ENCODE results near the gene MYPOP. TPM values are rescaled to one million over a fixed set of nuclear protein-coding genes. Genes with fewer than 3 reads are reported as not detected.
A peak's percentile ranks its signal among the peaks of the same experiment; 100 is the strongest.

The MYPOP gene
- total RNA-seq, 1 donor from 2014 or later: 13.0 TPM

DNA sequence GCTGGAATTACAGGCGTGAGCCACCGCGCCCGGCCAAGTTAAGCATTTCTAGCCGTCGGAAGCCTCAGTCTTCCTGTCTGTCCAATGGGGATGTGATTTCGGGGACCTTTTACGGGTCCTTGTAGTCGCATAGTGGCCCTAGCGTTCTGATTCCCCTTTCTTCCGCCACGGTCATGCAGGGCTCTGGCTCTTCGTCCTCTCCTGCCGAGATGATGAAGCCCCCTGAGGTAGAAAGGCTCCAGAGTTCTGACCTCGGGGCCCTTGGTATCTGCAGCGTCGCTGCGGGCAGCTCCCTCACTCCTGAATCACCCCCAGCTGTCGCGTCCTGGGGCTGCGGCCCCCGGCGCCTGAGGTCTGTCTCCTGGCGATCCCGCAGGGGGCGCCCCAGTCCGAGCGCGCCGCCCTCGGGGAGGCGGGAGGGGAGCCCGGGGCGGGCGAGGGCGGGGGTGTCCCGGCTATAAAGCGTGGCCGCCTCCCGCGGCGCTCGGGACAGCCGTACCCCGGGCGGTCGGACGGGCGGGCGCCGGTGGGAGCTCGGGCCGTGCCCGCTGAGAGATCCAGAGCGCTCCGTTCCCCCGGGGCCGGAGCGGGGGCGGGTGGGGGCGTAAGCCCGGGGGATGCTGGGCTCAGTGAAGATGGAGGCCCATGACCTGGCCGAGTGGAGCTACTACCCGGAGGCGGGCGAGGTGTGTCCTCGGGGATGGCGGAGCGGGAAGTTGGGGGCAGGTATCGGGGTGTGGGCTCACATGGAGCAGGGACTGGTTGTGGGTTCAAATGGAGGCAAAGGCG lies 38.4 kb downstream of the MYPOP start, which contains the start of gene FOXA3:
Gene FOXA3, plus strand, starts transcription at position 487 of the 789 bp plus-strand sequence. Its CDS starts 131 bp downstream, at position 618.
- DNase-seq (ENCODE audit: low spot score): peak; percentile 40

DNA sequence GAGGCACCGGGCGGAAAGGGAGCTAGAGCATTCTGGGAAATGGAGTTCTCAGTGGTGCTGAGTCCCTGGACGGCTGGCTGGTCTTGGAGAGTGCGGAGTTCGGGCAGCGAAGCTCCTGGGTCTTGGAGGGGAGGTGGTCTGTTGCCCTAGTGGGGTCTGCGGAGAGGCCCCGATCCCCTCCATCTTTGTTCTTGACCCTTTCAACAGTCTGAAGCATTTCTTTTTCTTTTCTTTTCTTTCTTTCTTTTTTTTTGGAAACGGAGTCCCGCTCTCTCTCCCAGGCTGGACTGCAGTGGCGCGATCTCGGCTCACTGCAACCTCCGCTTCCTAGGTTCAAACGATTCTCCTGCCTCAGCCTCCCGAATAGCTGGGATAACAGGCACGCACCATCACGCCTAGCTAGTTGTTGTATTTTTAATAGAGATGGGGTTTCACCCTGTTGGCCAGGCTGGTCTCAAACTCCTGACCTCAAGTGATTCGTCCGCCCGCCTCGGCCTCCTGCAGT lies 39.0 kb downstream of the MYPOP start:
- no peak for DNase-seq (ENCODE audit: low spot score)

DNA sequence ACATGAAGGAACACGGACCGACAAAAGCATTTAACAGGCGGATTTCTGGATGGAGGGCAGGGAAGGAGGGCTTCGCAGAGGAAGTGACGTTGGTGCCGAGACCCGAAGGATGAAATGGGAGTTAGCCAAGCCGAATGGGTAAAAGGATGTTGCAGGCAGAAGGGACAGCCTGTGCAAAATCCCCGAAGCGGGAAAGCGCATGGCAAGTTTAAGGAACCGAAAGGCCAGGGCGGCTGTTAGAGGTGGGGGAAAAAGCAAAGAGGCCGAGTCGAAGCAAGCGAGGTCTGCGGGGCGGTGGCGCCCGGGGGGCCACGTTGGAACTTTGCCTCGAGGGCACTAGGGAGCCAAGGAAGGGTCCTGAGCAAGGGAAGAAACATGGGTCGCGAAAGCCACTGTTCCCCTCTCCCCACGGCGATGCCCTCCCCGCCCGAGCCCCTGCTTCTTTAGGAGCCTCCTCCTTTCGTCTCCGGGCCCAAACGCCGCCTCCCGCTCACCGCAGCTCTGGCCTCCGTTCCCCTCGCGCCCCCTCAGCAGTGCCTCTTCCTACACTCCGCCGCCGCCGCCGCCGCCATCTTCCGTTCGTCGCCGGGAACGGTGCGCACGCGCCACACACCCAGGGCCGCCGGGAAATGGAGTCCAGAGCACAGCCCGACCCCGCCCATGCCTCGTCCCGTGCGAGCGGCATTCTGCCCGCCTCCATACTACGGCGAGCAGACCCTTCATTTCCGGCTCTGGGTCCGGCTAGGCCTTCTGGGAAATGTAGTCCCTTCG lies 39.7 kb downstream of the MYPOP start, which contains the start of gene SYMPK:
Gene SYMPK, minus strand, starts transcription at position 584 of the 771 bp plus-strand sequence. CDS start 8,652 bp downstream, outside the sequence.
- DNase-seq (ENCODE audit: low spot score): peak; percentile 99

DNA sequence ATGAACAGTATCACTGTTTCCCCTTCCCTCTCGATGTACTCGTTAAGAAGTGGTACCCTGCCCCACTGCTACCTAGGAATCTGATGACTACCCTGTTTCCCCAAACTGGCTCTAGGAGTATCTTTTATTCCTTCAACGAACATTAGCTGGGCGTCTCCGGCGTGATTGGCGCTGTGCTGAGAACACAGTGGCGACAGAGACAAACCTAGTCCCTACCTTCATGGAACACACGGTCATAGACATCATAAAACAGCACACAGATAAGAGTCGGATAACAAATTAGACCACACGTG lies 40.2 kb downstream of the MYPOP start:
- no peak for DNase-seq (ENCODE audit: low spot score)

DNA sequence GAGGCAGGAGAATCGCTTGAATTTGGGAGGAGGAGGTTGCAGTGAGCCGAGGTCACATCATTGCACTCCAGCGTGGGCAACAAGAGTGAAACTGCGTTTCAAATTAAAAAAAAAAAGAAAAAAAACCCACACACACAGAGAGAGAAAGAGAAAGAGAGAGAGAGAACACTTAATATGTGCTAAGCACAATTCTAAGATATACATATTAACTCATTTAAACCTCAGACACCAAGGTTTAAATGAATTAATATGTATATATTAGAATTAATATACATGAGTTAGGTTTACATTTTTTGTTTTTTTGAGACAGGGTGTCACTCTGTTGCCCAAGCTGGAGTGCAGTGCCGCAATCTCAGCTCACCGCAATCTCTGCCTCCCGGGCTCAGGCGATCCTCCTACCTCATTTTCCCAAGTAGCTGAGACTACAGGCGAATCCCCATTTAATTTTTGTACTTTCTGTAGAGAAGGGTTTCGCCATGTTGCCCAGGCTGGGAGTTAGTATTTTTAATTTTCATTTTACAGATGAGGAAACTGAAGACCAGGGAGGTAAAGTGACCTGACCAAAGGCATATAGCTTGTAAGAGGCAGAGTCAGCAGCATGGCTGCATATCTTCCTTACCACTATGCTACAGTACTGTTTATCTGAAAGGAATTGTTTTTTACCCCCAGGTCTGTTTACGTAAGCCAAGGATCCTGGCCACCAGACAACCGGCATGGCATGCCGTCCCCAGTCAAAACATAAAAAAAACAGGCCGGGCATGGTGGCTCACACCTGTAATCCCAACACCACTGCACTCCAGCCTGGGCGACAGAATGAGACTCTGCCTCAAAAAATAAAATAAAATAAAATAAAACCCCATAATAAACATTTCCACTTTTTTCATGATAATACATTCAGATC lies 41.8 kb downstream of the MYPOP start:
- no peak for DNase-seq (ENCODE audit: low spot score)

DNA sequence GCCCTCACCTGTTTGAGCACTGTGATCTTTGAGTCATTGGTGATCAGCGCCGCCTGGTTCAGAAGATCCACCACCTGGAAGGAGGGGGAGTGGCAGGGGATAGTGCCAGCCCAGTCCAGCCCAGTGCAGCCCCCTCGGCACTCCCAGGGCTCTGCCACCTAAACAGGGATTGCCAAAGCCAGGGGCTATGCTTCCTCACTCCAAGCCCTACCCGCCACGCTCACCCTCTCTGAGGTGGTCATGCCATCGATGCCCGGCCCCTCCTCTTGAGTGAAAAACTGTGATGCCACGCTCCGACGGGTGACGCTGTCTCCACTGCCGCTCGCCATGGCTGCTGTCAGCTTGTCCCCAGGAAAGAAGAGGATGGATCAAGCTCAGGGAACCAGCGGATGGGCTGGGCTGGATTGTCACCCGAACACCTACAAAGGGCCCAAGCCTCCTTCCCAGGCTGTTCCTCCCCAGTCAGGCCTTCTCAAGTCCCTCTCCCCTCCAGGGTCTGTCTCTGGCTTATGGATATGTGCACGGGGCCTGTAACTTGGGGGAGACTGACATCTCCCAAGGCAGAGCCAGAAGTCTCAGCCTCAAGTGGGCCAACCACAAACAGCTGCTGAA lies 48.1 kb downstream of the MYPOP start:
- DNase-seq (ENCODE audit: low spot score): no peak

DNA sequence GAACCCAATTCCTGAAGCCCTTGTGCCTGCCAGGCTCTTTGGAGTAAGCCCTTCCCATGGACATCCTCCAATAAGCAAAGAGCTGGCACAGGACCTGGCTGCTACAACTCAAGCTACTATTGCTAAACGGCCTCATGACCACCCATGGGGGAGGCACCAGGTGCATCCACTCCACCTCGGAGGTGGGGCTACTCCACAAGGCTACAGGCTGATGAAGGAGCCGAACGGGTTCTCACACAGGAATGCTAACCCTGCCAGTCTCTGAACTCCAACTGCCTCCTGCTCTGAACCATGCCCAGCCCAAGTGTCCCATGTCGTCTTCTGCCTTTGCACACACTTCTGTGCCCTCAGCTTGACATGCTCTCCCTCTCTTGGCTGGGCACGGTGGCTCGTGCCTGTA lies 49.4 kb downstream of the MYPOP start:
- no peak for DNase-seq (ENCODE audit: low spot score)

DNA sequence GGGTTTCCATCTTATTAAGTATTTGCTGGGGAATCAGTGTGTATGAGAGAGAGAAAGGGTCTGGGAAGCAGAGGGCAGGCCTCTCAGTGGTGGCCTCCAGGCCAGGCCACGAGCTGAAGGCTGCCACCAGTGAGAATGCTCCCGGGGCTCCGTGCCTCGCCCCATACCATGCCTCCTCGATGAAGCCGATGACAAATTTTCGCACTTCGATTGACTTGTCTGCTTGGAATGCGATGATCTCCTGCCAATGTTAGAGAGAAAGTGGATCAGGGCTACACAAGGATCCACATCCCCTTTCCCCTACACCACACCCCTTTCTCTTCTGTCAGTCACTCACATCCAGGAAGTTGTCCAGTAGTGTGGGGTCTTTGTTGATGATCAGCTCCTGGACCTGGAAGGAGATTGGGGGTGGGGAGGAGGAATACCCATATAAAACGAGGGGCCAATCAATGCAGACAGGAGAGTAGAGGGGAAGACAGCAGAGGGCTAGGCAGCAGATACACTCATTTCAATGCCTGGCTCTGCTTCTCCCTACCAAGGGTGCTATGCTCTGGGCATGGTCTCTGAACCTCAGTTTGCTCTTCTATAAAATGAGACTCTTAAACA lies 50.2 kb downstream of the MYPOP start:
- no peak for DNase-seq (ENCODE audit: low spot score)

DNA sequence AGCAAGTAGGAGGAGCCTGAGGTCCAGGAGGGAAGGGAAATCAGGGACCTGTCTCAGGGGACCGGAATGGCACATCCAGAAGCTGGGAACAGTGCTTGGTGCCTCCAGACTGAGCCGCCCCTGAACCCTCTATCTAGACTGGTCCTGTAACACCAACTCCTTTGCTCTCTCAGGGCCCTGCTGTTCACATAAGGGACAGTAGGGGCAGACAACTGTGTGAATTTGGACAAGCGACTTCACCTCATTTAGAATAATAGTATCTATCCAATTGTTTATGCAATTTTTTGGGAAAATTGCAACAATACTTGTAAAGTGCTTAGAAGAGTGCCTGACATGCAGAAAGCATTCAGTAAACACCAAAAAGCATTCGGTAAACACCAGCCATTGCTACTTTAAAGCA lies 53.5 kb downstream of the MYPOP start:
- DNase-seq (ENCODE audit: low spot score): no peak

DNA sequence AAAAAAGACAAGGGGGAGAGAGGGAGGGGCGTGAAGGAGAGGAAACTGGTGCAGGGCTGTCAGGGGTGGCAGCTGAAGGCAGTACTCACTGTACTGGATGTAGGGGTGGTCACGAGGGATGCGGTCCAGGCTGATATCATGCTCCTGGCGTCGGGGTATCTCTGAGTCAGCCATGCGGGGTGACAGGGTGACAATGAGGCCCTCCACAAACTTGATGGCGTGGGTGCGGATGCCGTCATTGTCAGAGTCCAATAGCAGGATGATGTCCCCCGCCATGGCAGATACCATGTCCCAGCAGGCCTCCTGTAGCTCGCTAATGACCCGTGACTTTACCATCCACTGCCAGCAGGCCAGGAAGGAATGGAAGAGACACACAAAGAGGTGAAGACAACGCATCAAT lies 54.8 kb downstream of the MYPOP start:
- DNase-seq (ENCODE audit: low spot score): no peak

DNA sequence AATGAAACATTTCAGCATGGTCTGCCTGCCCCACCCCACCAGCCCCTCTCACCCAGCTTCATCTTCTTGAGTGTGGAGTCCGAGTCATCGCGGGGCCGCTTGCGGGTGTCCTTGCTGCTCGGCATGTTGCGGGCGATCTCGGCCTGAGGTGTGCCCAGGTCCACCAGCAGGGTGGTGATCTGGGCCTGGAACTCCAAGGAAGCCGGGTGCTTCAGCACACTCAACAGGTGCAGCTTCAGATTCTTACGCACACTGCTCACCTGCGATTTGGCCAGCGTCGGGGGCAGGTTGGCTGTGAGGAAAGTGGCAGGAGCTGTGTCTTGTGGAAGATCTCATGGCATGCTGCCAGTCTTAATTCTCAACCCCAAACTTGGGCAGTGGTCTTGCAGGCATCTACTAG lies 60.2 kb downstream of the MYPOP start:
- no peak for DNase-seq (ENCODE audit: low spot score)

Other genes starting within 250 kb of the MYPOP start
- 10.3 TPM for gene GIPR, start 234.4 kb downstream of the MYPOP start, total RNA-seq
- 269 TPM for gene SNRPD2, start 210.7 kb downstream of the MYPOP start, total RNA-seq
- 8.0 TPM for gene QPCTL, start 209.9 kb downstream of the MYPOP start, total RNA-seq
- 22.0 TPM for gene FBXO46, start 171.7 kb downstream of the MYPOP start, total RNA-seq
- not detected for gene MEIOSIN, start 169.2 kb downstream of the MYPOP start, total RNA-seq
- 29.6 TPM for gene SIX5, start 133.4 kb downstream of the MYPOP start, total RNA-seq
- 163 TPM for gene DMPK, start 120.1 kb downstream of the MYPOP start, total RNA-seq
- 66.0 TPM for gene DMWD, start 109.8 kb downstream of the MYPOP start, total RNA-seq
- gene RSPH6A, start 87.3 kb downstream of the MYPOP start, total RNA-seq: 0.09 TPM
- 72.6 TPM for gene SYMPK, start 39.5 kb downstream of the MYPOP start, total RNA-seq
- 10.1 TPM for gene FOXA3, start 38.3 kb downstream of the MYPOP start, total RNA-seq
- 44.4 TPM for gene IRF2BP1, start 16.5 kb downstream of the MYPOP start, total RNA-seq
- not detected for gene NANOS2, start 12.2 kb upstream of the MYPOP start, total RNA-seq
- 3.1 TPM for gene NOVA2, start 71.3 kb upstream of the MYPOP start, total RNA-seq
- 24.1 TPM for gene CCDC61, start 92.9 kb upstream of the MYPOP start, total RNA-seq
- not detected for gene PGLYRP1, start 120.4 kb upstream of the MYPOP start, total RNA-seq
- not detected for gene IGFL4, start 138.4 kb upstream of the MYPOP start, total RNA-seq
- gene IGFL3, start 222.1 kb upstream of the MYPOP start, total RNA-seq: not detected
- gene IGFL2, start 245.6 kb upstream of the MYPOP start, total RNA-seq: not detected